ENCODE data around the gene DOCK2.

DNA sequence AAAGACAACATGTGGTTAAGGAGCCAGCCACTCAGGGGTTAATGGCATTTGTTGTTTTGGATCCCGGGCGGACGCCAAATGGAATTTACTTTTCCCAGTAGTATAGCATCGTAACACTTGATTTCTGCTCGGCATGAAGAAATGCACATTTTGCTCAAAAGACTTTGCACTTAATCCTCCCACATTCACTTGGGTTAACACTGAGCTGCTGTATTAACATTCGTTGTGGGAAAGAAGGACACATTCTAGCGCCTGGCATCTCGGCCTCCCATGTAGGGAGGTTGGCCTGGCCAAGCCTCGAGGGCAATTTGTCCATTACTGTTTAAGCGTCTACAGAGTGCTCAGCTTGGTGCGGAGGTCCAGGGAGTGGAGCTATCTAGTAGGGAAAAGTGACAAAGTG, 375.5 kb downstream of the DOCK2 start:
- TF ChIP-seq, protein P1, sequence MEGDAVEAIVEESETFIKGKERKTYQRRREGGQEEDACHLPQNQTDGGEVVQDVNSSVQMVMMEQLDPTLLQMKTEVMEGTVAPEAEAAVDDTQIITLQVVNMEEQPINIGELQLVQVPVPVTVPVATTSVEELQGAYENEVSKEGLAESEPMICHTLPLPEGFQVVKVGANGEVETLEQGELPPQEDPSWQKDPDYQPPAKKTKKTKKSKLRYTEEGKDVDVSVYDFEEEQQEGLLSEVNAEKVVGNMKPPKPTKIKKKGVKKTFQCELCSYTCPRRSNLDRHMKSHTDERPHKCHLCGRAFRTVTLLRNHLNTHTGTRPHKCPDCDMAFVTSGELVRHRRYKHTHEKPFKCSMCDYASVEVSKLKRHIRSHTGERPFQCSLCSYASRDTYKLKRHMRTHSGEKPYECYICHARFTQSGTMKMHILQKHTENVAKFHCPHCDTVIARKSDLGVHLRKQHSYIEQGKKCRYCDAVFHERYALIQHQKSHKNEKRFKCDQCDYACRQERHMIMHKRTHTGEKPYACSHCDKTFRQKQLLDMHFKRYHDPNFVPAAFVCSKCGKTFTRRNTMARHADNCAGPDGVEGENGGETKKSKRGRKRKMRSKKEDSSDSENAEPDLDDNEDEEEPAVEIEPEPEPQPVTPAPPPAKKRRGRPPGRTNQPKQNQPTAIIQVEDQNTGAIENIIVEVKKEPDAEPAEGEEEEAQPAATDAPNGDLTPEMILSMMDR (conservative IDR thresholded peaks at IDR 0.05 in 1 of 2, IDR thresholded peaks at IDR 0.05 in 1 of 2; ENCODE audit: low read depth in 1 of 2, low read length in 2 of 2): no peak
- no peak for TF ChIP-seq EZH2 (IDR thresholded peaks at IDR 0.05; ENCODE audit: low read length, missing control alignments)

Measured in fibroblast of lung (primary cell).